D721Med (cell line): ENCODE measurements around the gene NAT10.

ENCODE experiments used
- DNase-seq: peaks from one replicate; pipeline ENCODE4 v3.0.0; 2011; ENCODE audit warnings: low spot score; ENCODE audit not compliant: insufficient read length
- FAIRE-seq: peaks from 2 replicates; lab custom pipeline; 2011; peaks lifted over from hg19 to GRCh38; lab: Jason Lieb, UNC
- TF ChIP-seq, protein P1 (sequence below): IDR thresholded peaks from 2 replicates; pipeline ENCODE4 v1.5.1; 2012; ENCODE audit warnings: mild to moderate bottlenecking, control low read depth; ENCODE audit not compliant: insufficient read depth; ENCODE audit errors: missing control alignments

NAT10 gene

DNA sequence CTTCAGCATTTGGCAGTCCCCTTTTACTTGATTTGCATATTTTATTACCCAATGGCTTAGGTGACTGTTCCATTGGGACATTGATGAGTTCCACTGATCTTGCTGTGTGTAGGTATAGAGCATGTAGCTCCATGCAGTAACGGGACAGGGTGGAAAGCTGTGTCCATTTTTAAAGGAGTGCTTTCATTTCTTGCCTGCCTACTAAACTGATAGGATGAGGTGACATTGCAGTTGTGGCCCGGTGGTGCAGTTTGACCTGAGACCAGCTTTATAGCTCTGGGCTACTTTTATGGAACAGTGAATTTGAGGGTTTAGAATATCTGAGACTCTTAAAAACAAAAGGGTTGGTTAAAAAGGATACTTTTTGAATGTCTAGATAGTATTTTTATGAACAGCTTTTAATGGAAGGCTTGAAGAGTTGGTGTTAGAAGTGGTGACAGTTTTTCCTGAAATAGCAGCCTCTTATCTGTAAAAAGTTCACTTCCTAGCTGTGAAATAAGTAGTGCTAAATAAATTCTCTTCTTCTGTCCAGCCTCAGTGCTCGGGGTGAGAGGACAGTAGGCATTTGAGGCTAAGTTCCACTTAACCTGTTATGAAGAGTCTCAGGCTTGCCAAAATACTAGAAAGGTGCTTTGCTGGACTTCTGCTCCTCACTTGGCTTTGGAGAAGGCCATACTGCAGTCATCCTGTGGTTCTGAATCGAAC lies 27.0 kb downstream of the NAT10 start:
- DNase-seq: no peak
- no peak for FAIRE-seq
- TF ChIP-seq, protein P1, sequence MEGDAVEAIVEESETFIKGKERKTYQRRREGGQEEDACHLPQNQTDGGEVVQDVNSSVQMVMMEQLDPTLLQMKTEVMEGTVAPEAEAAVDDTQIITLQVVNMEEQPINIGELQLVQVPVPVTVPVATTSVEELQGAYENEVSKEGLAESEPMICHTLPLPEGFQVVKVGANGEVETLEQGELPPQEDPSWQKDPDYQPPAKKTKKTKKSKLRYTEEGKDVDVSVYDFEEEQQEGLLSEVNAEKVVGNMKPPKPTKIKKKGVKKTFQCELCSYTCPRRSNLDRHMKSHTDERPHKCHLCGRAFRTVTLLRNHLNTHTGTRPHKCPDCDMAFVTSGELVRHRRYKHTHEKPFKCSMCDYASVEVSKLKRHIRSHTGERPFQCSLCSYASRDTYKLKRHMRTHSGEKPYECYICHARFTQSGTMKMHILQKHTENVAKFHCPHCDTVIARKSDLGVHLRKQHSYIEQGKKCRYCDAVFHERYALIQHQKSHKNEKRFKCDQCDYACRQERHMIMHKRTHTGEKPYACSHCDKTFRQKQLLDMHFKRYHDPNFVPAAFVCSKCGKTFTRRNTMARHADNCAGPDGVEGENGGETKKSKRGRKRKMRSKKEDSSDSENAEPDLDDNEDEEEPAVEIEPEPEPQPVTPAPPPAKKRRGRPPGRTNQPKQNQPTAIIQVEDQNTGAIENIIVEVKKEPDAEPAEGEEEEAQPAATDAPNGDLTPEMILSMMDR: no peak

DNA sequence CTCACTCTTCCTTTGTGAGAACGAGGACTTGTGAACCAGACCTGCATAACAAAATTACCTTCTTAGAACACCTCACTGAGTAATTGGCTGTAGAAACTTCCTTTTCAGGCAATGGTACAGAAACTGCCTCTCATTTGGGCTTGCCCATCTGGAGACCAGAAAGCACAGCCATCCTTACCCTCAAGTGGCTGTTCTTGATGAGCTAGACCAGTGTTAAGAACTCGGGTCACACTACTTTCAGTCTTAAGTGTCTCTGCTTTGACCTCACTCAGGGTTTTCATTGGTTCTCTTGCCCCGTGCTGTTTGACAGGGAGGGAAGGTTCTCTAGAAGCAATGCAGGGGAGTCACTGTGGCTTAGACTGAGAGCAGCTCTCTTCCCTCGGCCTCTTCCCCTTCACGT lies 29.3 kb downstream of the NAT10 start:
- TF ChIP-seq, protein P1: no peak
- no peak for FAIRE-seq
- DNase-seq: no peak

DNA sequence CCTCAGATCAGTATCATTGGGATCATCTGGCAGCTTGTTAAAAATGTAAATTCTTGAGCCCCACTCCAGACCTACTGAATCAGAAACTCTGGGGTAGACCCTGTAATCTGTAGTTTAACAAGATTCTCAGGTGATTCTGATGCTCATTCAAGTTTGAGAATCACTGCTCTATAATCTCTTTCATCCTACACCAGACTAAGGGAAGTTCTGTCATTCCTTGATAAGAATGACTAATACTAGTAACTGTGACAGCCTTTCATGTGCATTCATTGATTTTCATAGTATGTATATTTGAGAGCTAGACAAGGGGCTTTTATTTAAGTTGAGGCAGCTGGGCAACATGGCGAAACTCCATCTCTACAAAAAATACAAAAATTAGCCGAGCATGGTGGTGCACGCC lies 30.0 kb downstream of the NAT10 start:
- DNase-seq (no peak), FAIRE-seq (no peak)
- TF ChIP-seq, protein P1: no peak

DNA sequence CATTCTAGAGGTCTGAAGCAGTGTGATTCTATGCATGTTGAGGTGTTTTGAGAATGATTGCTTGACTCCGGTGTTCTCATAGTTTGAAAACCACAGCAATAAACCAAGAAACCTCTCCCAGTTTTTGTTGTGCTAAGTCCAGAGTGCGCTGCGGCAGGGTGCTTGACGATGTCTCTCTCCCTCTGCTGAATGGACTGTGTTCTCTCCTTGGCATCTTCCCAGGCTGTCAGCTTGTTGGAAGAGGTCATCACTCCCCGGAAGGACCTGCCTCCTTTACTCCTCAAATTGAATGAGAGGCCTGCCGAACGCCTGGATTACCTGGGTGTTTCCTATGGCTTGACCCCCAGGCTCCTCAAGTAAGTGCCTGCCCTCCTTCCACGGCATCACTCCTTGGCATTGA lies 31.0 kb downstream of the NAT10 start:
- FAIRE-seq (no peak), DNase-seq (no peak)
- TF ChIP-seq, protein P1: no peak

DNA sequence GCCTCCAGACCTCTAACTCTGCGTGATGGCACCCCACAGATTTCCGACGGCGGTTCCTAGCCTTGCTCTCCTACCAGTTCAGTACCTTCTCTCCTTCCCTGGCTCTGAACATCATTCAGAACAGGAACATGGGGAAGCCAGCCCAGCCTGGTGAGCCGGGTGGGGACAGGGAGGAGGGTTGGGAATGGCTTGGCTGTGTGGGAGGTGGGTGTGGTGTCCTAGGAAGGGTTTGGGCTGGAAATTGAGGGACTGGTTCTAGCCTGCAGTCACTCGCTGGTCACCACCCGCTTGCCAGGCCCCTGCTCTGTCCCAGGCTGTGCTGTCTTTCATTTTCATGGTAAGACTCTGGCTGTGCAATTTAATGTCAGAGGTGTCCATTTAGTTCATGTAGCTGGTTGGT lies 33.9 kb downstream of the NAT10 start:
- FAIRE-seq (no peak), DNase-seq (no peak)
- TF ChIP-seq, protein P1: no peak

DNA sequence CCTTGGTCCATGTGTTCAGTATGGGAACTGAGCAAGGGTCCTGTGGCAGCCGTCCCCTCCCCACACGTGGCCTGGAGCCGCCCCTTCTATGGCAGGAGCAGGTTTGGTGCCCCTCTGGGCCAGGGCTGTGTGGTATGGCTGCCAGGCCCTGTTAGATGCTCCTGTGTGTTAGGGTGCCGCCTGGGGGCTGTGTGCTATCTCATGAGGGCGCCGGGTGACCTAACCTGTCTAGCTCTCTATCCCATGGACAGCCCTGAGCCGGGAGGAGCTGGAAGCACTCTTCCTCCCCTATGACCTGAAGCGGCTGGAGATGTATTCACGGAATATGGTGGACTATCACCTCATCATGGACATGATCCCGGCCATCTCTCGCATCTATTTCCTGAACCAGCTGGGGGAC lies 34.7 kb downstream of the NAT10 start:
- FAIRE-seq: no peak
- DNase-seq: no peak
- TF ChIP-seq, protein P1: no peak

DNA sequence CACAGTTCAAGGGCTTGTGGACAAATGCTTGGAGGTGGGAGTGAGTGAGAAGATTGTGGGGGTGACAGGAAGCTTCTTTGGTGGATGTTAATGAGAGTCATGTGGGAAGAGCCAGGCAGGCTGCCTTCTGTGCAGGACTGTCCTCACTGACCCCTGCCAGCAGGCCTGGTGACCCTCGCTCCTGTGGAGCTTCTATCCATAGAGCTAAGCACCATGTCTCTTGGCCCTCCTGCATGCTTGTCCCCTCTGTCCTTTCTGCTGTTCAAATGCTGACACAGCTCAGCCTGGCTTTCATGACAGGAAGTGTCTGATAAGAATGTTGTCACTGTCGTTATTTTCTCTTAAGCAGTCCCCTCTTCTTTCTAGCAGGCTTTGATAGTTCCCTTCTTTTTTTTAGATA lies 37.6 kb downstream of the NAT10 start:
- FAIRE-seq: no peak
- TF ChIP-seq, protein P1: no peak
- no peak for DNase-seq
